Amygdala (tissue), 56 donors: ENCODE results near the gene AP4S1.
A peak's percentile ranks its signal among the peaks of the same experiment; 100 is the strongest.
"Not testable (repeated sequence)": the region's sequence is repeated elsewhere in the genome, so short reads cannot be mapped to it uniquely, and the experiment has no call there.

ENCODE experiments used
- DNase-seq, 56 donors: peaks; one replicate each; lab custom pipeline; 2025; lab: John Stamatoyannopoulos, UW

Gene AP4S1

DNA sequence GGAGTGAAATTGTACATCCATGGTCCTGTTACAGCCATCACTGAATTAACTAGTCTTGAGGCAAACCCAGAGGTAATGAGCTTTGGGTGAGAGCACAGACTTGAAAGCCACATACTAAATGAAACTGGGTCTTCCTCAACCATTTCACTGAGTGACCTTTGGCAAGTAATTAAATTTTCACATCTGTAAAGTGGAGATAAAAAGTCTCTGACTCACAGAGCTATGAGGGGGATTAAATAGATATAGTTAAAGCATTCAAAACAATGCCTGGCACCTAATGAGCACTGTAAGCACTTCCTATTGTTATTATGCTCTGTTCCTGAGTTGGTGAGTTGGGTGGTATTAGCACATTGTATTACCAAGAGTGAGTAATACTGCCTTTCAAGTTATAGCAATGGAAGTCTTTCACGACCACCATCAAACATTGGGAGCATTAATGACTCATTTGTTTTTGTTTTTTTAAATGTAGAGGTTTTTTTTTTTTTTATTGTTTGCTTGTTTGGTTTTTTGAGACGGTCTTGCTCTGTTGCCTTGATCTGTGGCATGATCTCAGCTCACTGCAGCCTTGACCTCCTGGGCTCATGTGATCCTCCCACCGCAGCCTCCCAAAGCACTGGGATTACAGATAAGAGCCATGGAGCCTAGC is 13.2 kb downstream of the AP4S1 start:
- DNase-seq = no peak

DNA sequence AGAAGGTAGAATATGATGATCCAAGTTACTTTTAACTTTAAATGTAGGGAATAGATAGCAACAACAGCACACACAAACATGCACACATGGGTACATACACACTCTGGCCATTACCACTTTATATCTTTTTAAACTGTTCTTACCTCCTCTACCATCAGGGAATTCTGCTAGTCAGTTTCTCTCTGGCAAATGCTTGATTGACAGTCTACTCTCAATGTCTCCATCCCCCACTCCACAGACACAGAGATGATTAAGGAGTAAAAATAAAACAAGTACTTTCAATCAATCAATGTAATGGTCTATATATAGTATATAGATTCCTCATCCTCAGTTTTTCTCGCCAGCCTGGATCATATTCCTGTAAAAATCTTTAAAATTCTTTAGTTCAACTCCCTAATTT is 16.9 kb downstream of the AP4S1 start:
- DNase-seq = no peak

DNA sequence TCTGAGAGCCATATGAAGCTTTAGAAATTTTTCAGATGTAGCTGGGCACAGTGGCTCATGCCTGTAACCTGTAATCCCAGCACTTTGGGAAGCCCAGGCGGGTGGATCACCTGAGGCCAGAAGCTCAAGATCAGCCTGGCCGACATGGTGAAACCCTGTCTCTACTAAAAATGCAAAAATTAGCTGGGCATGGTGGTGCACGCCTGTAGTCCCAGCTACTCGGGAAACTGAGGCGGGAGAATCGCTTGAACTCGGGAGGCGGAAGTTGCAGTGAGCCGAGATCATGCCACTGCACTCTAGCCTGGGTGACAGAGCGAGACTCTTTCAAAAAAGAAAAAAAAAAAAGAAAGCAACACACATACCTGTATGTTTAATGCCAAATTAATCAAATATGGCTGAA is 17.4 kb downstream of the AP4S1 start:
- DNase-seq = not testable (repeated sequence)

DNA sequence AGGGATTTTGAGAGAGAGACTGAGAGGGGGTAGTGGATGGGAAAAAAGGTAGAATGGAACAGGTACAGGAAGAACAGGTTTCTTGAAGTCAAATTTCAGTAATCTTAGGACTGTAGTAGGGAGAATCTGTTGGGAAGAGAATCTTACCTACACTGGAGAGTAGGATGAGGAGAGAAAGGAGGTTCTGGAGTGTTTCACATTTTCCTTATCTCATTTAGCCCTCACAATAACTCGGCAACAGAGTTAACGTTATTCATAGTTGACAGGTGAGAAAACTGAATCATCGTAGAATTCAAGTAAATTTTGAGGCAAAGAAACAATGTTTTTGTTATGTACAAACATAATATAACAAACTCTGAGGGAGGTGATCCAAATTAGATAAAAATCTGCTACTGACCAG is 17.9 kb downstream of the AP4S1 start:
- DNase-seq = no peak

DNA sequence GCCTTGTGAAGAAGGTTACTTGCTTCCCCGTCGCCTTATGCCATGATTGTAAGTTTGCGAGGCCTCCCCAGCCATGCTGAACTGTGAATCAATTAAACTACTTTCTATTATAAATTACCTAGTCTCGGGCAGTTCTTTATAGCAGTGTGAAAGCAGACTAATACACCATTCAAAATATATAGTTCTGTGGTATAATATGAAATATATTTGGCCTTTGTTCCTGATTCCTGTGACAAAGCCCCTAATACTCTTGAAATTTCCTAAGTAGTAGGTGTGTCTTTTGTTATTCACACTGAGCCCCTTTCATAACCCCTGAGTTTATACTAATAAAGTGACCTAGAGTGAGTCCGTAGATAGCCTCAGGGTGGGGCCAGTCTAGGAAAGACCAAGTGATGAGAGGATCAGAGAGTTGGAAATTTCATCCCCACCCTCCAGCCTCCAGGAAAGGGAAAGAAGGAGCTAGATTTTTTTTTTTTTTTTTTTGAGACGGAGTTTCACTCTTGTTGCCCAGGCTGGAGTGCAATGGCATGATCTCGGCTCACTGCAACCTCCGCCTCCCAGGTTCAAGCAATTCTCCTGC is 20.1 kb downstream of the AP4S1 start:
- DNase-seq = no peak

DNA sequence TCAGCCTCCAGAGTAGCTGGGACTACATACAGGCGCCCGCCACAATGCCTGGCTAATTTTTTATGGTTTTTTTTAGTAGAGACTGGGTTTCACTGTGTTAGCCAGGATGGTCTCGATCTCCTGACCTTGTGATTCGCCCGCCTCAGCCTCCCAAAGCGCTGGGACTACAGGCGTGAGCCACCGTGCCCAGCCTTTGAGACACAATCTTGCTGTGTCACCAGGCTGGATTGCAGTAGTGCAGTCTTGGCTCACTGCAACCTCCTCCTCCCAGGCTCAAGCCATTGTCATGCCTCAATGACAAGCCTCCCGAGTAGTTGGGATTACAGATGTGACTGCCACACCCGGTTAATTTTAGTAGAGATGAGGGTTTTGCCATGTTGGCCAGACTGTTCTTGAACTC is 22.1 kb downstream of the AP4S1 start:
- DNase-seq = no peak

DNA sequence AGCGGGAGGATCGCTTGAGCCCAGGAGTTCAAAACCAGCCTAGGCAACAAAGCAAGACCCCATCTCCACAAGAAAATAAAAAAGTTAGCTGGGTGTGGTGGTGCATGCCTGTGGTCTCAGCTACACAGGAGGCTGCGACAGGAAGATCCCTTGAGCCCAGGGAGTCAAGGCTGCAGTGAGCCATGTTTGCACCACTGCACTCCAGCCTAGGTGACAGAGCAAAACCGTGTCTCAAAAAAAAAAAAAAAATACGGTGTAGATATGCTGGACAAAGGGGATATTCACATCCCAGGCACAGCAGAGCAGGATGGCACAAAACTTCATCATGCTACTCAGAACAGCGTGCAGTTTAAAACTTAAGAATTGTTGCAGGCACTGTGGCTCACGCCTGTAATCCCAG is 25.6 kb downstream of the AP4S1 start:
- no peak for DNase-seq

DNA sequence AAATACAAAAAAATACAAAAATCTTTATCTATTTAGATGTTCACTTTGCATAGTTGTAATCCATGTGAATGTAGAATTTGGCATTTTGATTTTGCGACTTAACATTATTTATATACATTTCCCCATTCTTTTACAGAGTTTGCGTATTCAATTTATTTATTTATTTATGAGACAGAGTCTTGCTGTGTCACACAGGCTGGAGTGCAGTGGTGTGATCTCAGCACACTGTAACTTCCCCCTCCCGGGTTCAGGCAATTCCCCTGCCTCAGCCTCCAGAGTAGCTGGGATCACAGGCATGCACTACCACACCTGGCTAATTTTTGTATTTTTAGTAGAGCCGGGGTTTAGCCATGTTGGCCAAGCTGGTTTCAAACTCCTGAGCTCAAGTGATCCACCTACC is 26.1 kb downstream of the AP4S1 start:
- DNase-seq = no peak

DNA sequence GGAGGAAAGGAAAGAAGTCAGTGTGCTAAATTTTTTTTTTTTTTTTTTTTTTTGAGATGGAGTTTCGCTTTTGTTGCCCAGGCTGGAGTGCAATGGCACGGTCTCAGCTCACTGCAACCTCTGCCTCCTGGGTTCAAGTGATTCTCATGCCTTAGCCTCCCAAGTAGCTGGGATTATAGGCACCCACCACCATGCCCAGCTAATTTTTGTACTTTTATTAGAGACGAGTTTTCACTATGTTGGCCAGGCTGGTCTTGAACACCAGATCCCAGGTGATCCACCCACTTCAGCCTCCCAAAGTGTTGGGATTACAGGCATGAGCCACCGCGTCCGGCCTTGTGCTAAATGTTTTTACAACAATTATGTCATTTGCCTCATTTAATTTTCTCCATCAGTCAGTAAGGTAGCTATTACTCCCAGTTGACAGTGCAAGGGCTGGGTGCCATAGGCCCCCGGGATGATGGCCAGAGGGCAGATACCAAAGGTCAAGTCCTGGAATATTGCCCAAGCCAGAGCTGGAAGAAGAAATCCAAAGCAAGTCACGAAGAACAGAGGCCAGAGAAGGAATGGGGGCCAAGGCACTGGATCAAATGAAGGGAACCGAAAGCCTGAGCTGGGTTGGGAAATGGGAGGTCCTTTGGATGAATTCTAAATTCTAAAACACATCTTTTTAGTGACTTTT is 27.6 kb downstream of the AP4S1 start:
- DNase-seq = peak in 1 of 56 donors; percentile 3

DNA sequence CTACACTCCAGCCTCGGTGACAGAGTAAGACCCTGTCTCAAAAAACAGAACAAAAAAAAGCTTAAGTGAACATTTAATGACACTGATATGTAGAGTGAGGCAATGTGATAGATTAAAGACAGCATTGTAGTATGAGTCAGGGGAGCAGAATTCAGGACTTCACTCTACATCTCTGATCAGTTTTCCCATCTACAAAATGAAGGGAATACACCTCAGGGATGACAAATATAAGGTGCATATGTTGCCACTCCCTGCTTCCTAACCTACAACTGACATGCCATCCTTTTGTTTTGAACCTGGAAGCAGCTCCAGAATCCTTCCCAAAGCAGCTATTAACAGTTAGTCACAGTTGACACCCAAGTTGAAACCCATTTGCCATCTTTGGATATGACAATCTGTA is 31.6 kb downstream of the AP4S1 start:
- DNase-seq = no peak

DNA sequence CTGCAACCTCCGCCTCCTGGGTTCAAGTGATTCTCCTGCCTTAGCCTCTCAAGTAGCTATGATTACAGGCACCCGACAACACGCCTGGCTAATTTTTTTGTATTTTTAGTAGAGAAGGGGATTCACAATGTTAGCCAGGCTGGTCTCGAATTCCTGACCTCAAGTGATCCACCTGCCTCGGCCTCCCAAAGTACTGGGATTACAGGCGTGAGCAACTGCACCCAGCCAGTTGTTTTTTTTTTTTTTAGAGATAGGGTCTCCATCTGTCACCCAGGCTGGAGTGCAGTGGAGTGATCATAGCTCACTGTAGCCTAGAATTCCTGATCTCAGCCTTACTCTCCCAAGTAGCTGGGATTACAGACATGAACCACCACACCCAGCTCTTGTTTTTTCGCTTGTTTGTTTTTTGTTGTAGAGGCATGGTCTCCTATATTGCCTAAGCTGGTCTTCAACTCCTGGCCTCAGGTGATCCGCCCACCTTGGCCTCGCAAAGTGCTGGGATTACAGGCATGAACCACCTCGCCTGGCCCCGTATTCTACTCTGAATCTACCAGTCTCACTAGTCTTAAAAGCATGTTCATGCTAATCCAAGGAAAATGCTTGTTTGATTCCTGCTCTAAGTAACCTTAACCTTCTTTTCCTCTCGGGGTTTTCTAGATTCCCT is 32.4 kb downstream of the AP4S1 start:
- no peak for DNase-seq

DNA sequence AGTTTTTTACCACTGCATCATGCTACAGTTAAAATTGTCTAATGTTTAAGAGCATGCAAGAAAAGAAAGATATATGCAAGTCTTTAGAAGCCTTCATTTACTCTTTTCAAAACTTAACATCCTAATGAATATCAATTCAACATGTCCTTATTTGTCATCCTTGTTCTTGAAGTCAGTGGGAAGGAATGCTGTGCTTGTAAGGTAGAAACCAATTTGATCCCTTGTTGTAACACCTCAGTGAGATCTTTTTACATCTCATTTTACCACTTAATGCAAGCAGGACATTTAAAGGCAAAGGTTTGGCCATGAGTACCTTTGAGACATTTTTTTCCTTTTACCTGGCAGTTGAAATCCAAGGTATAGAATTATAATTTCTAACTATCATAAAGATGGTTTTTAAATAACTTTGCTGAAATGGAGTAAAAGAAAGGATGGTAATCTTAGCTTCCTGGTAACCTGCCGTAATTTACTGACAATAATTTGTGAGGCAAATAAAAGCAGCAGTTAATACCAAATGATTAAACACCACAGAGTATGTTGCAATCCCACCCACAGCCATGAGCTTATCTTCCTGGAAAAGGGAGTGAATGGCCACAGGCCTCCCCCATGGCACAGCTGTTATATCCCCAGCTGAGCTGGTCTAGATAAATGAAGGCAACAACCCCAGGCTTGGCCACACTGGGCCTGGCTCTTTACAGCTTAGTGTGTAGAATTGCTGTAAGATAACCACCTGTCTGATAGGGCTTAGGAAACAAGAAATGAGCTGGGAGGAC is 33.9 kb downstream of the AP4S1 start:
- no peak for DNase-seq

DNA sequence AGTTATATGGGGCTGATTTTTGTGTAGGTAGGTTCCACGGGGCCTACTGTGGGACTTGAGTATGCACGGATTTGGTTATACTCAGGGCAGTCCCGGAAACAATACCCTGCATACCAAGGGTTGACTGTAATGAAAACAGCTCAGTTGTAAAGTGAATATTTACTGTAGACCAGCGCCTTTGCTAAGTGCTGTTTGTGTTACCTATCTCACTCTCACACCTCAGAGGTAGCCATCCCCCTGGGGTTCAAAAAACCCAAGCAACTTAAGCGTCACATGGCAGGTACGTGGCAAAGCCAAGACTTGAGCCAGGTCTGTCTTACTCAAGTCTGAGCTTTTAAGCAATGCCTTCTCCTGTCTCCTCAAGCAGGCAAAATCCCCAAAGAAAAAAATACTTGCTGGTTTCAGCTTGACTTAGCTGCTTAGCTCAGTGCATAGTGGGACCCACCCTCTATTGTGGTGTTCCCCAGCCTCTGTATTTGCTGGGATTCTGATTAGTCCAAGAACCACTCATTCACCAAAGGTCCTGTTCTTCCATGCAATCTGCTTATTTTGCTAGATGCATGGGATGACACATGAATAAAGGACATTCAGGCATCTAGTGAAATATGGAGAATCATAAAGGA is 34.9 kb downstream of the AP4S1 start:
- DNase-seq = no peak

DNA sequence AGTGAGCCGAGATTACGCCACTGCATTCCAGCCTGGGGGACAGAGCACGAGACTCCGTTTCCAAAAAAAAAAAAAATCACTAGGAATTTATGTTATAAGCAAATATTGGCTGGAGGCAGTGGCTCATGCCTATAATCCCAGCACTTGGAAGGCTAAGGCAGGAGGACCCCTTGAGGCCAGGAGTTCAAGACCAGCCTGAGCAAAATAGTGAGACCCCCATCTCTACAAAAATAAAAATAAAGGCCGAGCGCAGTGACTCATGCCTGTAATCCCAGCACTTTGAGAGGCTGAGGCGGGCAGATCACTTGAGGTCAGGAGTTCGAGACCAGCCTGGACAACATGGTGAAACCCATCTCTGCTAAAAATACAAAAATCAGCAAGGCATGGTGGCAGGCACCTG is 37.5 kb downstream of the AP4S1 start:
- DNase-seq = not testable (repeated sequence)

DNA sequence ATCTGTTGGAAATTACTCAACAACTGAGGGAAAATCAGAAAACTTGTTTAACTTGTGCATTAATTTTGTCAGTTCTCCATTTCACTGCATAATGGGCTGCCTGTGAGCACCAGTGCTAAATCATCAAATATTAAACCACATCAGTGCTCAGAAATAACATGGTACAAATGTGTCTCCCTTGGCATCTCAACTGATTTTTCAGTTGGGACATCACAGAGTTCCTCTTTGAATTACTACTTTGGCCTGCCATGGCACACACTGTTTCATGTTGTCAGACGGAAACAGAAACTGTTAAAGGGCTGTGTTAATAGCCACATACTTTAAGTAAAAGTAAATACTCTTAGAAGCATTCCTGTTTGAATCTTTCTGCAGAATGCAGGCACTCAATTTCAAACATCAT is 42.8 kb downstream of the AP4S1 start:
- no peak for DNase-seq

DNA sequence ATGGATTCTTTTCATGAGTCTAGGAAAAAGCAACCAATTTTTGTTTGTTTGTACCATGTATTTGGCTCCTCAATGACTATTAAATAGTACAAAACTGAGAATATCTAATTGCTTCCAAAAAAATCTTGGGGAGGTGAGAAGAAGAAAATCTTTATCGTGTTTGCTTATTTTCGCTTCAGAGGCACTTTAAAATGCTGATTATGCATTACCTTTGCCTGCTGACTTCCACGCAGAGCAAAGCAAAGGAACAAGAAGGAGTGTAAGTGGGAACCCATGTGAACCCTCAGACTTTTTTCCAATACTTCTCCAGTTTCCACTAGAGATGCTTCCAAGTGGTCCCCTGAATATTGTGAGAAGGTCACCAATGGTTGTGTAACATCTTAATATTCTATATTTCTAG is 43.9 kb downstream of the AP4S1 start:
- DNase-seq = no peak

DNA sequence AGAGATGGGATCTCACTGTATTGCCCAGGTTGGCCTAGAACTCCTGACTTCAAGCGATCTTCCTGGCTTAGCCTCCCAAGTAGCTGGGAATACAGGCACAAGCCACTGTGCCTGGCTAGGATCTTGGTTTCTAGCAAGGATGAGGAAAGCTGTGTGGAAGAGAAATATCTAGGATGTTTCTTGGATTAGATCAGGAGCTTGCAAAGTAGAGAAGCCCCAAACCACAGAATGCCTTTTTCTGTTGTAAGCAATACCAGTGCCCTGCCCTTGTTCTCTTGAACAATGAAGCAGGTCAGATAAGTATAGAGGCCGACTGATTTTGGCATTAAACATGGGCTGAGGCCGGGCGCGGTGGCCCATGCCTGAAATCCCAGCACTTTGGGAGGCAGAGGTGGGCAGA is 45.0 kb downstream of the AP4S1 start:
- no peak for DNase-seq

DNA sequence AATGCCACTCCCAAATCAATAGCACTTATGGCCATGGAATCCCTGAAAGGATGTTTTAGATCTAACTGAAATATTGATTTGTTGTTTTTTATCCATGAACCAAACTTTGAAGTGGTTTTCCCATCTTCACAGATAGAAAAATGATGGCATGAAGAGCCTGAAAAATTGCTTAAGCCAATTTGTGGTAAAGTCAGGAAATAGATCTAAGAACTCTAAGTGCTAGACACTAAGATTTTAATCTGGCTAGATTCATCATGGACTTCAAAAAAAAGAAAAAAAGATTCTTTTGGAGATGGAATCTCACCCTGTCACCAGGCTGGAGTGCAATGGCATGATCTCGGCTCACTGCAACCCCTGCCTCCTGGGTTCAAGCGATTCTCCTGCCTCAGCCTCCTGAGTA is 45.7 kb downstream of the AP4S1 start:
- no peak for DNase-seq

DNA sequence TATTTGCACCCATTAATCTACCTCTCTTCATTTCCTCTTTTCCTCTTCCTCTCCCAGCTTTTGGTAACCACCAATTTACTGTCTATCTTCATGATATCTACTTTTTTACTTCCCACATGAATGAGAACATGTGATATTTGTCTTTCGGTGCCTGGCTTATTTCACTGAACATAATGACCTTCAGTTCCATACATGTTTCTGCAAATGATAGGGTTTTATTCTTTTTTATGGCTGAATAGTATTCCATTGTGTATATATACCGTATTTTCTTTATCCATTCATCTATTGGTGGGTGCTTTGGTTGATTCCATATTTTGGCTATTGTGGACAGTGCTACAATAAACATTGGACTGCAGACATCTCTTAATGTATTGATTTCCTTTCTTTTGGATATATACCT is 49.7 kb downstream of the AP4S1 start:
- no peak for DNase-seq

DNA sequence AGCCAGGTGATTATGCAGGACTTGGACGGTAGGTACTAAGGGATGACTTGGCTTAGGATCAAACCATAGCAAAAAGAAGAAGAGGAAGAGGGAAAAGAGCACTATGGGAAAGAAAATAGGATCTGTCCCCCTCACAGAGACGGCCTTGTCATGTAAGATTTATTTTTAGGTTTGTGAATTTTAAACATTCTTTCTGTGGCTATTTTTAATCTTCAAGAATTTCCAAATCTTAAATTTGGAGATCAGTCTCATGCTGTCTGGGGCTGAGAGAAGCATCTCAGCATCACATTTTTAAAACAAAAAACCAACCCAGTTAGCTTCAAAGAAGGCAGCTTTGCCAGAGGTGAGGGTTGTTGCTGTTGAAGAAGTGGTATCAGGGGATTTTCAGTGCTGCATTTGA is 53.3 kb downstream of the AP4S1 start:
- no peak for DNase-seq

DNA sequence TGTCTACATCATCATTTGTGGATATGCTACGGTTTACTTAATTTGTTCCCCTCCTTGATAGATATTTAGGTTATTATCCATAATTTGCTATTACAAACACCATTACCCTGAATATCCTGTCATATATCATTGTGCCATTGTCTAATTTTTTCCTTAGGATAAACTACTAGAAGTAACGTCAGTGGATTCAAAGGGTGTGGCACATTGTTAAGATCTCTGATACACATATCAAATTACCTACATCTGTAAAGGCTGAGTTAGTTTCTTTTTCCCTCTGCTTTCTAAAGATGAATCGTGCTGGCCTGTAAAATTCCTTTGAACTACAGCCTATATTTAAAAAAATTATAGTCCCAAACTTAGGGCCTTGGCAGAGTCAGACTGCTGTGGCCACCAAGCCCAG is 54.6 kb downstream of the AP4S1 start:
- DNase-seq = no peak
